GM12801 (cell line): ENCODE measurements around the gene SPG7.

ENCODE experiments used
- TF ChIP-seq, protein P1 (sequence below): IDR thresholded peaks from one replicate; pipeline ENCODE4 v1.5.1; 2011; ENCODE audit warnings: control low read depth; ENCODE audit not compliant: insufficient read length; ENCODE audit errors: extremely low read depth

Gene SPG7

GRCh38 chr16:89576153-89577054 is 68.2 kb downstream of the SPG7 start:
- TF ChIP-seq, protein P1, sequence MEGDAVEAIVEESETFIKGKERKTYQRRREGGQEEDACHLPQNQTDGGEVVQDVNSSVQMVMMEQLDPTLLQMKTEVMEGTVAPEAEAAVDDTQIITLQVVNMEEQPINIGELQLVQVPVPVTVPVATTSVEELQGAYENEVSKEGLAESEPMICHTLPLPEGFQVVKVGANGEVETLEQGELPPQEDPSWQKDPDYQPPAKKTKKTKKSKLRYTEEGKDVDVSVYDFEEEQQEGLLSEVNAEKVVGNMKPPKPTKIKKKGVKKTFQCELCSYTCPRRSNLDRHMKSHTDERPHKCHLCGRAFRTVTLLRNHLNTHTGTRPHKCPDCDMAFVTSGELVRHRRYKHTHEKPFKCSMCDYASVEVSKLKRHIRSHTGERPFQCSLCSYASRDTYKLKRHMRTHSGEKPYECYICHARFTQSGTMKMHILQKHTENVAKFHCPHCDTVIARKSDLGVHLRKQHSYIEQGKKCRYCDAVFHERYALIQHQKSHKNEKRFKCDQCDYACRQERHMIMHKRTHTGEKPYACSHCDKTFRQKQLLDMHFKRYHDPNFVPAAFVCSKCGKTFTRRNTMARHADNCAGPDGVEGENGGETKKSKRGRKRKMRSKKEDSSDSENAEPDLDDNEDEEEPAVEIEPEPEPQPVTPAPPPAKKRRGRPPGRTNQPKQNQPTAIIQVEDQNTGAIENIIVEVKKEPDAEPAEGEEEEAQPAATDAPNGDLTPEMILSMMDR, result no peak

DNA sequence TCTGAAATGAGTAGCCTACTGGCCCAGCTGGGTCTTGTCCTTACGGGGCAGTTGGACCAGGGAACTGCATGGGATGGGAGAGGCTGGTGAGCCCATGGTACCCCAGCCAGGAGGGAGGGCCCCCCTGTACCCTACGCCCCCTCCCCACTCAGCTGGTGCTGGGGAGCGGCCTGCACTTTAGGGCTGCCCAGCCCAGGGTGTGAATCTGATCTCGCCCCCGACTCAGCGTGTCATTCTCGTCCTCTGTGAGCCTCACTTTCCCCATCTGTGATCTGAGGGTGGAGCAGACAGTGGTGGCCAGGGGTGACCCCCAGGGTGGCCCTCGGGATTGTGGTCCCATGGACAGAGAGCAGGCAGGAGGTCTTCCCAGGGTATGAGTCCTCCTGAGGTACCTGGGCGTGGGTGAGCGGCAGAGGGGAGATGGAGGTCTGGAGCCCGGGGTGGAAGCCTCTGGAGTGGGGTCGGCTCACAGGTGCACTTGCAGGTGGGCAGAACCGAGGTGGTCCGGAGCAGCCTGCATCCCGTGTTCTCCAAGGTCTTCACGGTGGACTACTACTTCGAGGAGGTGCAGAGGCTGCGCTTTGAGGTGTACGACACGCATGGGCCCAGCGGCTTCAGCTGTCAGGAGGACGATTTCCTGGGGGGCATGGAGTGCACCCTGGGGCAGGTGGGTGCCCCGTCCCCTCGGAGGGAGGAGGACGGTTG is 69.0 kb downstream of the SPG7 start:
- TF ChIP-seq, protein P1, result no peak

- TF ChIP-seq, protein P1, result no peak
These were observed 71.1 kb downstream of the SPG7 start for GRCh38 chr16:89579351-89579750.

DNA sequence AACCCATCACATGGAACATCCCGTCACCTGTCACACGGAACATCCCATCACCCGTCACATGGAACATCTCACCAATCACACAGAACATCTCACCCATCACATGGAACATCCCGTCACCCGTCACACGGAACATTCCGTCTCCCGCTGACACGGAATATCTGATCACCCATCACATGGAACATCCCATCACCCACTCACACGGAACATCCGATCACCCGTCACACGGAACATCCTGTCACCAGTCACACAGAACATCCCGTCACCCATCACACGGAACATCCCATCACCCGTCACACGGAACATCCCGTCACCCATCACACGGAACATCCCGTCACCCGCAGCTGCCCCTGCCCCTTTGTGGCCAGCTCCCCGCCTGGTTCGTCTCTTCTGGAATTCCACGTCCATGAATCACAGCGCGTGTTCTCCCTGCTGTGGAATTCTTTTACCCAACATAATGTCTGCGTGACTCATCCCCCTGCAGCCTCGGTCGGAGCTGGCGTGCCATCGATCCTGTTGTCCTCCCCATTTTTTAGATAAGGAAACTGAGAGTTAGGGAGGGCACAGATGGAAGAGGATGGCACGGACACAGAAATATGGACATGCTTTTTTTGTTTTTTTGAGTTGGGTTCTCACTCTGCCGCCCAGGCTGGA is 73.0 kb downstream of the SPG7 start:
- TF ChIP-seq, protein P1, result no peak

DNA sequence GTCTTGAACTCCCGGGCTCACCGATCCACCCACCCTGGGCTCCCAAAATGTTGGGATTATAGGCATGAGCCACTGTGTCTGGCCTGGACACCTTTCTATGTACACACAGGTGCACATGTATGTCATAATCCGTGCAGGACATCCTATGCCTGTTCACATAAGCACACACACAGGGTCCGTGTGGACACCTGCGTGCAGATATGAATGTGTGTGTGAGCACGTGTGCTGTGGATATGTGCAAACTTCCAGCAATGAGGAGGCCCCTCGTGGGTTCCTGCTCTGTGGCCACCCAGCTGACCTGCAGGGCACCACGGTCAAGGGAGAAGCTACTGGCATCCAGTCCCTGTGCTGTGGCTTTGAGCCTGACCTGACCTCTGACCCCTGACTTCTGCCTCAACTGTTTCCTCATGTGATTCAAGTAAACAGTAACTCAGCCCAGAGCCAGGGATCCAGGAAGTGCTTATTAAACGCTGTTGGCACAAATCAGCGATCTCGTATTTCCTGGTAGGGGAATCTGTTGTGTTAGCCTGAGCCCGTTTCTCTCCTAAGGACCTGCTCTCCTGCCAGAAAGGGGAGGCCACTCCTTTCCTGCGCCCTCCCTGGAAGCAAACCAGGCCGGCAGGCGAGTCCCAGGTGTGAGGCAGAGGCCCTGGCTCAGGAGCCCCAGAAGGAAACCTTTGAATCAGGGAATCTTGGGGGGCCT is 73.8 kb downstream of the SPG7 start:
- TF ChIP-seq, protein P1, result no peak

DNA sequence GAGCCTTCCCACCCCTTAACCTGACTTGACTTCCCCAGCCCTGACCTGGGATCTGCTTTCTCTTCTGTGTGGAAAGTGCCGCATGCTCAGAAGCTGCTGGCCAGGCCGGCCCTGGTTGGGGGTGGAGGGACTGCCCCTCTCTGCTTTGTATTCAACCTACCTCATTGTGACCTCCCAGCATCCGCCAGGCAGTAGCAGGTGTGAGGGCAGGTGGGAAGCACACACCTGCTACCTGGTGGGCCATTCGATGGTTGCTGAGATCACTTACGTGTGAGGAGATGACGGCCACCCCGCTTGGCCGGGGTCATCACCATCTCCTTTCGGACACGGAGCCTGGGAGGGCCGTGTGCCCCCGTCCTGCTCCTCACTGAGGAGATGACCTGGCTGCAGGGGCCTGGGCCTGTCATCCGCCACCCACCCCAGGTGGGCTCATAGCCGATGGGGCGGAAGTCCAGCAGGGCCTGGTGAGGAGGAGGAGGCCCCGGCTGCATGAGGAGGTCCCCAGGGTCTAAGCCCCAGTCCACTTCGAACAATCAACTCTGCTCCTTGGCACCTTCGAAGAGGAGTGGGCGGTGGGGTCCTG is 74.5 kb downstream of the SPG7 start:
- TF ChIP-seq, protein P1, result no peak
